Liver (tissue), 9 donors: ENCODE results near the gene LAMP1. TPM values are rescaled to one million over a fixed set of nuclear protein-coding genes. Genes with fewer than 3 reads are reported as not detected.

Source experiments
- DNase-seq: peaks from one replicate; pipeline ENCODE4 v3.0.0-alpha.2; 2017; ENCODE audit warnings: low spot score
- H3K27ac ChIP-seq, 2 donors: one replicate each; pipeline ENCODE4 v1.7.0; 2013; ENCODE audit warnings: inconsistent platforms in 2 of 2, low read length in 2 of 2, control low read depth in 1 of 2, low read depth in 1 of 2, mild to moderate bottlenecking in 1 of 2
- H3K27me3 ChIP-seq, 4 donors: one replicate each; pipeline versions ENCODE4 v1.6.1 to v1.7.0; 2013; ENCODE audit warnings: low read length in 3 of 4, inconsistent platforms in 1 of 4, mild to moderate bottlenecking in 1 of 4, moderate library complexity in 1 of 4; ENCODE audit not compliant: control insufficient read depth in 4 of 4, insufficient read depth in 4 of 4
- H3K36me3 ChIP-seq, 4 donors: one replicate each; pipeline versions ENCODE4 v1.6.1 to v1.7.0; 2013; ENCODE audit warnings: low read length in 3 of 4, mild to moderate bottlenecking in 3 of 4, low read depth in 1 of 4, moderate library complexity in 1 of 4; ENCODE audit not compliant: control insufficient read depth in 4 of 4, insufficient read depth in 3 of 4
- H3K4me1 ChIP-seq, 4 donors: one replicate each; pipeline versions ENCODE4 v1.6.1 to v1.7.0; 2013; ENCODE audit warnings: low read length in 3 of 4, mild to moderate bottlenecking in 3 of 4, moderate library complexity in 1 of 4; ENCODE audit not compliant: control insufficient read depth in 4 of 4, insufficient read depth in 4 of 4
- H3K4me3 ChIP-seq, 3 donors: one replicate each; pipeline versions ENCODE4 v1.6.1 to v1.7.0; 2013; ENCODE audit warnings: low read length in 3 of 3, control low read depth in 1 of 3, low read depth in 1 of 3, mild to moderate bottlenecking in 1 of 3
- H3K9ac ChIP-seq, 2 donors: one replicate each; pipeline ENCODE4 v1.7.0; 2013; ENCODE audit warnings: low read length in 2 of 2, mild to moderate bottlenecking in 2 of 2, moderate library complexity in 2 of 2, control low read depth in 1 of 2, low read depth in 1 of 2
- H3K9me3 ChIP-seq, 4 donors: one replicate each; pipeline versions ENCODE4 v1.6.1 to v1.7.0; 2013; ENCODE audit warnings: low read length in 3 of 4; ENCODE audit not compliant: control insufficient read depth in 4 of 4
- EGR1 ChIP-seq, 2 donors: IDR thresholded peaks; 2 replicates each; pipeline ENCODE4 v1.6.1; 2016 to 2018; ENCODE audit warnings: antibody characterized with exemption in 2 of 2, low read depth in 2 of 2
- FOXA1 ChIP-seq: IDR thresholded peaks from 2 replicates; pipeline ENCODE4 v1.6.1; 2016; ENCODE audit warnings: antibody characterized with exemption
- FOXA2 ChIP-seq: IDR thresholded peaks from 2 replicates; pipeline ENCODE4 v1.6.1; 2016; ENCODE audit warnings: antibody characterized with exemption
- GABPA ChIP-seq, 2 donors: IDR thresholded peaks in 1 of 2; conservative IDR thresholded peaks in 1 of 2; 2 replicates each; pipeline ENCODE4 v1.6.1; 2016; ENCODE audit warnings: antibody characterized with exemption in 2 of 2, mild to moderate bottlenecking in 1 of 2, moderate library complexity in 1 of 2
- HNF4A ChIP-seq, 2 donors: conservative IDR thresholded peaks; 2 replicates each; pipeline ENCODE4 v1.6.1; 2016; ENCODE audit warnings: antibody characterized with exemption in 2 of 2, mild to moderate bottlenecking in 2 of 2
- HNF4G ChIP-seq: IDR thresholded peaks from 2 replicates; pipeline ENCODE4 v1.6.1; 2016; ENCODE audit warnings: antibody characterized with exemption
- JUND ChIP-seq, 2 donors: IDR thresholded peaks; 2 replicates each; pipeline ENCODE4 v1.6.1; 2016; ENCODE audit warnings: antibody characterized with exemption in 2 of 2
- NR2F2 ChIP-seq: IDR thresholded peaks from 2 replicates; pipeline ENCODE4 v1.6.1; 2016; ENCODE audit warnings: antibody characterized with exemption
- RAD21 ChIP-seq, 2 donors: IDR thresholded peaks; 2 replicates each; pipeline ENCODE4 v1.6.1; 2016; ENCODE audit warnings: antibody characterized with exemption in 2 of 2, mild to moderate bottlenecking in 2 of 2
- RXRA ChIP-seq, 2 donors: IDR thresholded peaks; 2 replicates each; pipeline ENCODE4 v1.6.1; 2017 to 2018; ENCODE audit warnings: antibody characterized with exemption in 2 of 2, mild to moderate bottlenecking in 1 of 2
- SP1 ChIP-seq: IDR thresholded peaks from 2 replicates; pipeline ENCODE4 v1.6.1; 2018; ENCODE audit warnings: antibody characterized with exemption, mild to moderate bottlenecking
- TAF1 ChIP-seq: conservative IDR thresholded peaks from 2 replicates; pipeline ENCODE4 v1.6.1; 2016; ENCODE audit warnings: antibody characterized with exemption, mild to moderate bottlenecking
- YY1 ChIP-seq: IDR thresholded peaks from 2 replicates; pipeline ENCODE4 v1.6.1; 2016; ENCODE audit warnings: antibody characterized with exemption, mild to moderate bottlenecking
- WGBS: extraction: QIAGEN DNeasy Blood & Tissue Kit; methylation state at CpG from one replicate; pipeline ENCODE4 v1.1.7; 2013; 5-methylcytosine and 5-hydroxymethylcytosine counted together
- polyA plus RNA-seq, 2 donors: library from polyadenylated mRNA; stranded (reverse) in 1 of 2; unstranded in 1 of 2; fragments of 200-250 nt in 1 of 2; fragments of >200 nt in 1 of 2; fragmentation: Nextera tagmentation in 1 of 2; extraction: Ambion mirVana in 1 of 2; gene quantifications; one replicate each; pipeline versions ENCODE4 v1.2.1 to v1.2.3, GENCODE V29; 2013 to 2015
- total RNA-seq, 2 donors: library from RNA; depleted of rRNA; stranded (reverse); fragments of >200 nt; gene quantifications; one replicate each; pipeline ENCODE4 v1.2.3, GENCODE V29; 2014
- TF ChIP-seq, protein P1 (sequence below): IDR thresholded peaks from 2 replicates; pipeline ENCODE4 v1.6.1; 2016; ENCODE audit warnings: antibody characterized with exemption
- TF ChIP-seq, protein P2 (sequence below): IDR thresholded peaks from 2 replicates; pipeline ENCODE4 v1.6.1; 2016; ENCODE audit warnings: antibody characterized with exemption
- TF ChIP-seq, protein P3 (sequence below): IDR thresholded peaks from 2 replicates; pipeline ENCODE4 v1.6.1; 2016; ENCODE audit warnings: antibody characterized with exemption
- TF ChIP-seq, protein P4 (sequence below): fragments of 150-350 bp; IDR thresholded peaks from 2 replicates; pipeline ENCODE4 v1.5.1; 2017; ENCODE audit warnings: improper control_type of control experiment, low read depth, low read length; ENCODE audit not compliant: missing input control
- TF ChIP-seq, protein P5 (sequence below): IDR thresholded peaks from 2 replicates; pipeline ENCODE4 v1.6.1; 2016; ENCODE audit warnings: antibody characterized with exemption, mild to moderate bottlenecking
- donor health status: healthy.
- donor health status: healthy.
- donor health status: healthy.
- donor health status: healthy.
- donor health status: healthy.

The LAMP1 gene
- total and polyA plus RNA-seq, 4 donors = 24.4 to 160 (median 62.9) TPM

DNA sequence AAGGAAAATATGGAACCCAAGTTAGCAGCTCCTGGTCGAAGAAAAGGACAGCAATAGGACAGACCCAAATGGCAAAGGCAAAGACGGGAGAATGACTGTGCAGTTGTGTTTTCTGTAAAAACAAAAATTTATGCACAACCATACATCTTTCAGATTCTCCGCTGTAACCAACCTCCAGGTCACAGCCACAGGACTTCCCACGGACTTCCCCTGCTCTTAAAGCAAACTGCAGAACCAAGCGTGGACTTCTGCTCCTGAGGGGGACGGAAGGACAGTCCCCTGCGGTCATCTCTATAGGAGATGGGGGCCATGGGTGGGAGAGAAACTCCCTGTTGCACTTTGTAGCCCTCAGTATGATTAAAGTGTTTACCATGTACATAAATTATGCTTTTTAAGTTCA is 64.4 kb downstream of the LAMP1 start:
- H3K9ac ChIP-seq = no peak overlapping the region
- 61% methylated on average over 7 of the region's 7 CpGs for WGBS
- no peak for DNase-seq

More for the DNA sequence above, 64.4 kb downstream of the LAMP1 start:
- no peak overlapping the region for H3K27ac ChIP-seq
- peaks cover 0 to 22% (median 19%) of the 10 kb centered on the region in 4 donors for H3K4me1 ChIP-seq
- no peaks in the 10 kb centered on the region for H3K27me3 ChIP-seq
- H3K36me3 ChIP-seq = peaks cover 0 to 5% (median 2%) of the 10 kb centered on the region in 4 donors
- no peak overlapping the region for H3K4me3 ChIP-seq
- TF ChIP-seq SP1 (no peak), EGR1 (IDR thresholded peaks at IDR 0.05; ENCODE audit: low read depth in 2 of 2) (no peak), FOXA1 (no peak), GABPA (IDR thresholded peaks at IDR 0.05 in 1 of 2, conservative IDR thresholded peaks at IDR 0.05 in 1 of 2) (no peak), RXRA (IDR thresholded peaks at IDR 0.05) (no peak), FOXA2 (no peak), TAF1 (no peak), NR2F2 (no peak), HNF4G (no peak), YY1 (no peak), RAD21 (IDR thresholded peaks at IDR 0.05) (no peak), JUND (IDR thresholded peaks at IDR 0.05) (no peak), HNF4A (conservative IDR thresholded peaks at IDR 0.05) (no peak)
- TF ChIP-seq, protein P1, sequence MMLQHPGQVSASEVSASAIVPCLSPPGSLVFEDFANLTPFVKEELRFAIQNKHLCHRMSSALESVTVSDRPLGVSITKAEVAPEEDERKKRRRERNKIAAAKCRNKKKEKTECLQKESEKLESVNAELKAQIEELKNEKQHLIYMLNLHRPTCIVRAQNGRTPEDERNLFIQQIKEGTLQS = no peak
- TF ChIP-seq, protein P2, sequence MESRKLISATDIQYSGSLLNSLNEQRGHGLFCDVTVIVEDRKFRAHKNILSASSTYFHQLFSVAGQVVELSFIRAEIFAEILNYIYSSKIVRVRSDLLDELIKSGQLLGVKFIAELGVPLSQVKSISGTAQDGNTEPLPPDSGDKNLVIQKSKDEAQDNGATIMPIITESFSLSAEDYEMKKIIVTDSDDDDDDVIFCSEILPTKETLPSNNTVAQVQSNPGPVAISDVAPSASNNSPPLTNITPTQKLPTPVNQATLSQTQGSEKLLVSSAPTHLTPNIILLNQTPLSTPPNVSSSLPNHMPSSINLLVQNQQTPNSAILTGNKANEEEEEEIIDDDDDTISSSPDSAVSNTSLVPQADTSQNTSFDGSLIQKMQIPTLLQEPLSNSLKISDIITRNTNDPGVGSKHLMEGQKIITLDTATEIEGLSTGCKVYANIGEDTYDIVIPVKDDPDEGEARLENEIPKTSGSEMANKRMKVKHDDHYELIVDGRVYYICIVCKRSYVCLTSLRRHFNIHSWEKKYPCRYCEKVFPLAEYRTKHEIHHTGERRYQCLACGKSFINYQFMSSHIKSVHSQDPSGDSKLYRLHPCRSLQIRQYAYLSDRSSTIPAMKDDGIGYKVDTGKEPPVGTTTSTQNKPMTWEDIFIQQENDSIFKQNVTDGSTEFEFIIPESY = no peak
- TF ChIP-seq, protein P3, sequence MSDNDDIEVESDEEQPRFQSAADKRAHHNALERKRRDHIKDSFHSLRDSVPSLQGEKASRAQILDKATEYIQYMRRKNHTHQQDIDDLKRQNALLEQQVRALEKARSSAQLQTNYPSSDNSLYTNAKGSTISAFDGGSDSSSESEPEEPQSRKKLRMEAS = no peak
- TF ChIP-seq, protein P4, sequence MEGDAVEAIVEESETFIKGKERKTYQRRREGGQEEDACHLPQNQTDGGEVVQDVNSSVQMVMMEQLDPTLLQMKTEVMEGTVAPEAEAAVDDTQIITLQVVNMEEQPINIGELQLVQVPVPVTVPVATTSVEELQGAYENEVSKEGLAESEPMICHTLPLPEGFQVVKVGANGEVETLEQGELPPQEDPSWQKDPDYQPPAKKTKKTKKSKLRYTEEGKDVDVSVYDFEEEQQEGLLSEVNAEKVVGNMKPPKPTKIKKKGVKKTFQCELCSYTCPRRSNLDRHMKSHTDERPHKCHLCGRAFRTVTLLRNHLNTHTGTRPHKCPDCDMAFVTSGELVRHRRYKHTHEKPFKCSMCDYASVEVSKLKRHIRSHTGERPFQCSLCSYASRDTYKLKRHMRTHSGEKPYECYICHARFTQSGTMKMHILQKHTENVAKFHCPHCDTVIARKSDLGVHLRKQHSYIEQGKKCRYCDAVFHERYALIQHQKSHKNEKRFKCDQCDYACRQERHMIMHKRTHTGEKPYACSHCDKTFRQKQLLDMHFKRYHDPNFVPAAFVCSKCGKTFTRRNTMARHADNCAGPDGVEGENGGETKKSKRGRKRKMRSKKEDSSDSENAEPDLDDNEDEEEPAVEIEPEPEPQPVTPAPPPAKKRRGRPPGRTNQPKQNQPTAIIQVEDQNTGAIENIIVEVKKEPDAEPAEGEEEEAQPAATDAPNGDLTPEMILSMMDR = no peak
- TF ChIP-seq, protein P5, sequence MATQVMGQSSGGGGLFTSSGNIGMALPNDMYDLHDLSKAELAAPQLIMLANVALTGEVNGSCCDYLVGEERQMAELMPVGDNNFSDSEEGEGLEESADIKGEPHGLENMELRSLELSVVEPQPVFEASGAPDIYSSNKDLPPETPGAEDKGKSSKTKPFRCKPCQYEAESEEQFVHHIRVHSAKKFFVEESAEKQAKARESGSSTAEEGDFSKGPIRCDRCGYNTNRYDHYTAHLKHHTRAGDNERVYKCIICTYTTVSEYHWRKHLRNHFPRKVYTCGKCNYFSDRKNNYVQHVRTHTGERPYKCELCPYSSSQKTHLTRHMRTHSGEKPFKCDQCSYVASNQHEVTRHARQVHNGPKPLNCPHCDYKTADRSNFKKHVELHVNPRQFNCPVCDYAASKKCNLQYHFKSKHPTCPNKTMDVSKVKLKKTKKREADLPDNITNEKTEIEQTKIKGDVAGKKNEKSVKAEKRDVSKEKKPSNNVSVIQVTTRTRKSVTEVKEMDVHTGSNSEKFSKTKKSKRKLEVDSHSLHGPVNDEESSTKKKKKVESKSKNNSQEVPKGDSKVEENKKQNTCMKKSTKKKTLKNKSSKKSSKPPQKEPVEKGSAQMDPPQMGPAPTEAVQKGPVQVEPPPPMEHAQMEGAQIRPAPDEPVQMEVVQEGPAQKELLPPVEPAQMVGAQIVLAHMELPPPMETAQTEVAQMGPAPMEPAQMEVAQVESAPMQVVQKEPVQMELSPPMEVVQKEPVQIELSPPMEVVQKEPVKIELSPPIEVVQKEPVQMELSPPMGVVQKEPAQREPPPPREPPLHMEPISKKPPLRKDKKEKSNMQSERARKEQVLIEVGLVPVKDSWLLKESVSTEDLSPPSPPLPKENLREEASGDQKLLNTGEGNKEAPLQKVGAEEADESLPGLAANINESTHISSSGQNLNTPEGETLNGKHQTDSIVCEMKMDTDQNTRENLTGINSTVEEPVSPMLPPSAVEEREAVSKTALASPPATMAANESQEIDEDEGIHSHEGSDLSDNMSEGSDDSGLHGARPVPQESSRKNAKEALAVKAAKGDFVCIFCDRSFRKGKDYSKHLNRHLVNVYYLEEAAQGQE = no peak
- H3K9me3 ChIP-seq = no peaks in the 10 kb centered on the region
